OCI-LY3 (cell line): ENCODE results near the gene ARID1B.

Experiments used
- CTCF ChIP-seq: fragments of 200-600, 300-600 bp; sonication (generic); IDR thresholded peaks from 2 replicates; pipeline ENCODE4 v1.5.1; 2014; ENCODE audit warnings: antibody characterized with exemption, low read length, low read depth
- EZH2phosphoT487 ChIP-seq: fragments of 200-600 bp; shearing (Covaris generic); IDR thresholded peaks from 2 replicates; pipeline ENCODE4 v1.6.1; 2018; ENCODE audit warnings: antibody characterized with exemption, mixed run types, low read depth

- no peak for TF ChIP-seq CTCF
- no peak for TF ChIP-seq EZH2phosphoT487
Measured at GRCh38 chr6:156735751-156736150, 41.4 kb upstream of the ARID1B start.
